WTC11 (cell line): ENCODE data around the gene UFM1. TPM values are rescaled to one million over a fixed set of nuclear protein-coding genes. Genes with fewer than 3 reads are reported as not detected.

Experiments
- ATAC-seq: fragments of 200-7000 bp; cut with Tn5 transposase; 2 replicates; pipeline ENCODE4 v1.10.0; 2021; ENCODE audit warnings: mild to moderate bottlenecking, moderate library complexity
- CTCF ChIA-PET: fragments of 300-600 bp; sonication (Branson Sonifier 250); formaldehyde crosslinking; loops from one replicate; lab custom pipeline; 2021; ENCODE audit warnings: antibody characterized with exemption; lab: Charles Lee
- POLR2A ChIA-PET: fragments of 350-600 bp; sonication (Branson Sonifier 250); formaldehyde crosslinking; loops from one replicate; lab custom pipeline; 2021; ENCODE audit warnings: antibody characterized with exemption; lab: Charles Lee
- DNase-seq: peaks from one replicate; pipeline ENCODE4 v3.0.0; 2021; ENCODE audit warnings: low spot score
- H3K27ac Mint-ChIP-seq: 2 replicates; pipeline ENCODE4 v1.8.0; 2021; ENCODE audit warnings: mixed read lengths
- H3K27me3 Mint-ChIP-seq: 2 replicates; pipeline ENCODE4 v1.8.0; 2021; ENCODE audit warnings: low read depth, mild to moderate bottlenecking, moderate library complexity, mixed read lengths
- H3K36me3 Mint-ChIP-seq: 2 replicates; pipeline ENCODE4 v1.8.0; 2021; ENCODE audit warnings: mixed read lengths
- H3K4me1 Mint-ChIP-seq: 2 replicates; pipeline ENCODE4 v1.8.0; 2022; ENCODE audit warnings: mixed read lengths
- H3K4me3 Mint-ChIP-seq: 2 replicates; pipeline ENCODE4 v1.8.0; 2021; ENCODE audit warnings: mild to moderate bottlenecking, moderate library complexity, mixed read lengths
- H3K9me3 Mint-ChIP-seq: 2 replicates; pipeline ENCODE4 v1.8.0; 2021; ENCODE audit warnings: mixed read lengths
- ATF1 ChIP-seq: sonication (generic); formaldehyde crosslinking; IDR thresholded peaks from 2 replicates; pipeline ENCODE4 v1.8.1; 2023; ENCODE audit warnings: mild to moderate bottlenecking, moderate library complexity, missing genetic modification reagents
- CDX4 ChIP-seq: fragments of 250-450 bp; sonication (Bioruptor Pico); IDR thresholded peaks from 2 replicates; pipeline ENCODE4 v1.9.0; 2021; ENCODE audit warnings: moderate library complexity, mild to moderate bottlenecking, inconsistent platforms, borderline replicate concordance
- CREB1 ChIP-seq: sonication (generic); formaldehyde crosslinking; IDR thresholded peaks from 2 replicates; pipeline ENCODE4 v1.8.0; 2023; ENCODE audit warnings: mild to moderate bottlenecking, missing genetic modification reagents
- CTCF ChIP-seq: fragments of 200-600 bp; IDR thresholded peaks from 2 replicates; pipeline ENCODE4 v1.8.0; 2022; ENCODE audit warnings: antibody characterized with exemption
- E2F5 ChIP-seq: sonication (generic); formaldehyde crosslinking; IDR thresholded peaks from 2 replicates; pipeline ENCODE4 v1.8.1; 2022; ENCODE audit warnings: mild to moderate bottlenecking, moderate library complexity, missing genetic modification reagents
- FOXJ3 ChIP-seq: sonication (generic); formaldehyde crosslinking; IDR thresholded peaks from 2 replicates; pipeline ENCODE4 v1.9.0; 2021; ENCODE audit warnings: missing genetic modification reagents, mild to moderate bottlenecking, borderline replicate concordance
- GRHL2 ChIP-seq: fragments of 250-450 bp; sonication (Bioruptor Pico); IDR thresholded peaks from 2 replicates; pipeline ENCODE4 v1.8.0; 2022; ENCODE audit warnings: mild to moderate bottlenecking, moderate library complexity; ENCODE audit not compliant: insufficient replicate concordance, severe bottlenecking
- NR1H2 ChIP-seq: sonication (generic); formaldehyde crosslinking; IDR thresholded peaks from 2 replicates; pipeline ENCODE4 v1.9.0; 2021; ENCODE audit warnings: mild to moderate bottlenecking, moderate library complexity, missing genetic modification reagents
- NR2C2 ChIP-seq: sonication (generic); formaldehyde crosslinking; IDR thresholded peaks from 2 replicates; pipeline ENCODE4 v1.8.0; 2022; ENCODE audit warnings: mild to moderate bottlenecking, missing genetic modification reagents
- OVOL2 ChIP-seq: fragments of 250-450 bp; sonication (Bioruptor Pico); IDR thresholded peaks from 2 replicates; pipeline ENCODE4 v1.9.0; 2021; ENCODE audit warnings: mild to moderate bottlenecking, borderline replicate concordance
- PRDM15 ChIP-seq: sonication (generic); formaldehyde crosslinking; IDR thresholded peaks from 2 replicates; pipeline ENCODE4 v1.8.0; 2022; ENCODE audit warnings: missing genetic modification reagents
- SMAD3 ChIP-seq: sonication (generic); formaldehyde crosslinking; IDR thresholded peaks from 2 replicates; pipeline ENCODE4 v1.8.0; 2022; ENCODE audit warnings: missing genetic modification reagents, mild to moderate bottlenecking, borderline replicate concordance
- SOX15 ChIP-seq: fragments of 250-450 bp; sonication (Bioruptor Pico); IDR thresholded peaks from 2 replicates; pipeline ENCODE4 v1.9.0; 2021; ENCODE audit warnings: mild to moderate bottlenecking
- TEAD4 ChIP-seq: sonication (generic); formaldehyde crosslinking; IDR thresholded peaks from 2 replicates; pipeline ENCODE4 v1.8.0; 2022; ENCODE audit warnings: mild to moderate bottlenecking, missing genetic modification reagents
- ZBTB43 ChIP-seq: sonication (generic); formaldehyde crosslinking; IDR thresholded peaks from 2 replicates; pipeline ENCODE4 v1.8.1; 2023; ENCODE audit warnings: mild to moderate bottlenecking, missing genetic modification reagents
- total RNA-seq: library from RNA; stranded (reverse); gene quantifications from 3 replicates; pipeline ENCODE4 v1.2.3, GENCODE V29; 2021

The UFM1 gene
- total RNA-seq, 1 experiment from 2014 or later = 57.7 TPM

- no peak for TF ChIP-seq FOXJ3 (CRISPR knock-in tag)
- TF ChIP-seq, all 79 proteins: peak for 0
Observed at GRCh38 chr13:38385153-38385891, 35.7 kb downstream of the UFM1 start (continued).

- H3K36me3 Mint-ChIP-seq = no peaks in the 10 kb centered on the region
- no peaks in the 10 kb centered on the region for H3K27me3 Mint-ChIP-seq
- CTCF ChIA-PET = no interaction called here
- H3K27ac Mint-ChIP-seq = no peak overlapping the region
- no peaks in the 10 kb centered on the region for H3K9me3 Mint-ChIP-seq
- H3K4me1 Mint-ChIP-seq = peaks cover 12% of the 10 kb centered on the region
- H3K4me3 Mint-ChIP-seq = no peak overlapping the region
- POLR2A ChIA-PET = no interaction called here
- TF ChIP-seq GRHL2 (CRISPR knock-in tag) (no peak), ZBTB43 (CRISPR knock-in tag) (no peak), NR2C2 (CRISPR knock-in tag) (no peak)
- TF ChIP-seq, all 79 proteins: peak for 0
- DNase-seq = no peak
- no peak for ATAC-seq
Observed at GRCh38 chr13:38386421-38386820, 36.8 kb downstream of the UFM1 start.

- H3K4me1 Mint-ChIP-seq = peaks cover 5% of the 10 kb centered on the region
- ATAC-seq = no peak
- CTCF ChIA-PET = interaction anchor here (0.6 kb wide), 1 partner anchor 61 kb away, joined by 3 read pairs; no protein-coding TSS in a partner anchor
- TF ChIP-seq ATF1 (CRISPR knock-in tag) (no peak), SOX15 (CRISPR knock-in tag) (no peak), TEAD4 (CRISPR knock-in tag) (no peak), CREB1 (CRISPR knock-in tag) (no peak), NR1H2 (CRISPR knock-in tag) (no peak), OVOL2 (no peak), PRDM15 (CRISPR knock-in tag) (no peak), E2F5 (no peak), SMAD3 (CRISPR knock-in tag) (no peak), CDX4 (CRISPR knock-in tag) (no peak), CTCF (no peak)
- TF ChIP-seq, all 79 proteins: peak for 0
- no peak for DNase-seq
- POLR2A ChIA-PET = no interaction called here
- no peaks in the 10 kb centered on the region for H3K27me3 Mint-ChIP-seq
- no peaks in the 10 kb centered on the region for H3K9me3 Mint-ChIP-seq
- H3K27ac Mint-ChIP-seq = no peak overlapping the region
- no peak overlapping the region for H3K4me3 Mint-ChIP-seq
- H3K36me3 Mint-ChIP-seq = no peaks in the 10 kb centered on the region
Observed at GRCh38 chr13:38391341-38391740, 41.7 kb downstream of the UFM1 start.
